CD4-positive, alpha-beta T cell treated with Interleukin-6 for 4 hours (primary cell): ENCODE data around the gene COX7A2L.
"Not testable (repeated sequence)": the region's sequence is repeated elsewhere in the genome, so short reads cannot be mapped to it uniquely, and the experiment has no call there.

Experiments used
- DNase-seq: peaks from one replicate; pipeline ENCODE4 v3.0.0-alpha.2; 2020; ENCODE audit warnings: mixed read lengths

The COX7A2L gene

GRCh38 chr2:42366411-42366810, 5.4 kb upstream of the COX7A2L start:
- no peak for DNase-seq

DNA sequence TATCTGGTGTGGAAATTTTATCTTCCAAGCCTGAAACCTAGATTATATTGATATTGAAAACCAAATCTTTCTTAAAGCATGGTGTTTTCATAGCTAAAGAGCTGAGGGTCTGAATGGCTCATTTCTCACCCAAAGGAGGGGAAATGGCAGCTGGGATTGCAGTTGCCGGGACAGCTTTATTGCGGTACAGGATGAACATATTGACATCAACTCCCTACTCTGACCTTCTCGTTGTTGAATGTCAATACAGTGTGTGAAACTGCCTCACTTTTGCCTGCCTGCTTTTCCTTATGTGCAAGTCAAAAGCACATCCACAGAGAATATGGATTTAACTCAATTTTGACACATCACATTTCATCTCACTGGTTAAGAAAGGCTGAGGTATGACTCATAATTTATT, 3.6 kb upstream of the COX7A2L start:
- DNase-seq = no peak

DNA sequence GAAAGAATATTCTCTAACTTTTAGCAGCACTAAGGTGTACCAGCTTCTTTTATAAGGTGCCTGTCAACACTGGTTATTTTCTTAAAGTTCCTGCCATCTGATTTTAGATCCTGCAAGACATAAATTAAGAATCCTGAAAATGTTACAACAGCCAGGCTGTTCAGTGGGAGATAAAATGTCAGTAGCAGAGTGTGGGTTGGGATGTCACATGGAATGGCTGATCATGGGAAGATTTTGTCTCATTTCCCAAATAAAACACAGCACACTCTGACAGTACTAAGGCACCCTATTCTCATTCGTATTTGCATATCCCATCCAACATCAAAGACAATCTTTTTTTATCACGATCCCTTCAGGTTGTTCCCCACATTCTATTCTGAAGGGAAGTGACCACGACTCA, 2.4 kb upstream of the COX7A2L start:
- no peak for DNase-seq

- DNase-seq = no peak
Measured at GRCh38 chr2:42361728-42362283, 789 bp upstream of the COX7A2L start.

DNA sequence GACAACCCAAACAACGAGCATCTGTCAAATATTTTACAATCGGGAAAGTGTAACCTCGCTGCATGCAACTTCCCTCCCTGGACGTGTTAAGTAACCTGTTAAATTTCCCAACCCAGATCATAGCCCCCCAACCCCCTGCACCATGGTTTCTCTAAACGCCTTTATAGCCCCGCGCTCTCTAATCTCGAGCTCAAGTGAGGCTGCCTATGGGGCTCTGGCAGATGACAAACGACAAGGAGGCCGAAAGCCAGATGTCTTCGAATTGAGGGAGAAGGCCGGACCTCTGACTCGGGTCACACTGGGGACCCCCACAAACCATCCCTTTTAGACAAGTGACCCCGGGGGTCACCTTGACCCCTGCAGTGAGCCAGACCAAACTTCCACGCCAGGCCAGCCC, 526 bp downstream of the COX7A2L start:
- DNase-seq = no peak

- no peak for DNase-seq
Measured at GRCh38 chr2:42359965-42360483, 993 bp downstream of the COX7A2L start.

DNA sequence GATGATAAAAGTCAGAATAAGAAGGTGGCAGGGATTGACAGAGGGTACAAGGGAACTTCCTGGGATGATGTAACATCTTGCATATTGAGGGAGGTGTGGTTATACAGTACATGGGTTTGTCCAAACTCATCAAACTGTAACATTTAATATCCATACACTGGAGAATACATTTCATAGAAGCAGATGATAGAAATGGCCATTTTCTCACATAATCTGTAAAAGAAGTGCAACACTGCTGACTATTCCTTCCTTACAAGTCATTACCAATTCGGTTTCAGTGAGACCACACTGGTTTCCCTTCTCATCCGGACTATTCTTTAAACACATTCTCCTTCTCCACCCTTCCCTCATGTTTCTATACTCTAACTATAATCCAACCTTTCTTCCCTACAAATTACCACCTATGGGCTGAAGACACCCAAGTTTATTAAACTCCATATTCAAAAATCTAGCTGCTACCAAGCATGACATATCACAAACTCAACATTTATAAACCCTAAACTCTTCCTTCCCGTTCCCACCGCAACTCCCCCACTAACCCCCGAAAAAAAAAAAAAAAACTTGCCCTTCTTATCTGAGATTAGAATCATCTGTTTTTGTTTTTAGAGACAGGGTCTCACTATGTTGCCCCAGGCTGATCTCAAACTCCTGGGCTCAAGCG, 1.6 kb downstream of the COX7A2L start:
- DNase-seq = no peak

- DNase-seq = no peak
Measured at GRCh38 chr2:42353792-42354429, 7.1 kb downstream of the COX7A2L start.

DNA sequence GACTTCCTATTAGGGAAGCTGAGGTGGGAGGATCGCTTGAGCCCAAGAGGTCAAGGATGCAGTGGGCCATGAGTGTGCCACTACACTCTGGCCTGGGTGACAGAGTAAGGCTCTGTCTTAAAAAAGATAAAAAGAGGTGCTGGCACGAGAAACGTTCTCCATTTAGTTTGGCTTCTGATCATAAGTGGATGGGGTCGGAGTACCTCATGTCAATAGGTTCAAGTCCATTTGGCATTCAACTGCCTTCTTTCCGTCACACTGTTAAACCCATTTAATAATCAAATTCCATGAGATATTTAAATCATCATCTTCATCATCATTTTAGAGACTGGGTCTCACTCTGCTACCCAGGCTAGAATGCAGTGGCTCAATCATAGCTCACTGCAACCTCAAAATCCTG, 9.2 kb downstream of the COX7A2L start:
- no peak for DNase-seq

GRCh38 chr2:42350434-42351063, 10.5 kb downstream of the COX7A2L start:
- no peak for DNase-seq

DNA sequence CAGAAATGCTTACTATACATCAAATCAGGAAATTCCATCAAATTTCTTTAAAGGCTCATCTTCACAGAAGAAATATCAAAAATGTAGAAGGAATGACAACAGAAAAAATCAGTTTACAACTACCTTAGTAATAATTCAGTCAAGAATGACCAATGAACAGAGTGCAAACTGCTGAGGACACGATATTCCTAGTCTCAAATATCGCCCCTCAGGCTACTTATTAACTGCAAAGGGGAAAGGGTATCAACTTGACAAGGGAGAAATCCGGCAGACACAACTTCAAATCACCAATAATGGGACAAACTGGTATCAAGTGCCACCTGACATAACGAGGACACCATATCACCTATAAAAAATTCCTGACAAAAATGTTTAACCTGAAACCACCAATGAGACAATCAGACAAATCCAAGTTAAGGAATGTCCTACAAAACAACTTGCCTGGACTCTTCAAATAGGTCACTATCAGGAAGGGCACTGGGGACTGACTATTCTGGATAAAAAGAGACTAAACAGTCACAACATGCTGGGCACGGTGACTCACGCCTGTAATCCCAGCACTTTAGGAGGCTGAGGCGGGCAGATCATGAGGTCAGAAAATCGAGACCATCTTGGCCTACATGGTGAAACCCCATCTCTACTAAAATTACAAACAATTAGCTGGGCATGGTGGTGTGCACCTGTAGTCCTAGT, 12.8 kb downstream of the COX7A2L start:
- no peak for DNase-seq

DNA sequence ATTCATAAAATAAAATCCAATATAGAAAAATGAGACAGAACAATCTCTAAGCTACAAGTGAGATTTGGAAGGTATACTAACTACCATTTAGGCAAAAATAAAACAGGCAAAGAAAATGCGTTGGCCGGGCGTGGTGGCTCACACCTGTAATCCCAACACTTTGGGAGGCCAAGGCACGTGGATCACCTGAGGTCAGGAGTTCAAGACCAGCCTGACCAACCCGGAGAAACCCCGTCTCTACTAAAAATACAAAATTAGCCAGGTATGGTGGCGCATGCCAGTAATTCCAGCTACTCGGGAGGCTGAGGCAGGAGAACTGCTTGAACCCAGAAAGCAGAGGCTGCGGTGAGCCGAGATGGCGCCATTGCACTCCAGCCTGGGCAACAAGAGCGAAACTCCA, 13.5 kb downstream of the COX7A2L start:
- not testable (repeated sequence) for DNase-seq

DNA sequence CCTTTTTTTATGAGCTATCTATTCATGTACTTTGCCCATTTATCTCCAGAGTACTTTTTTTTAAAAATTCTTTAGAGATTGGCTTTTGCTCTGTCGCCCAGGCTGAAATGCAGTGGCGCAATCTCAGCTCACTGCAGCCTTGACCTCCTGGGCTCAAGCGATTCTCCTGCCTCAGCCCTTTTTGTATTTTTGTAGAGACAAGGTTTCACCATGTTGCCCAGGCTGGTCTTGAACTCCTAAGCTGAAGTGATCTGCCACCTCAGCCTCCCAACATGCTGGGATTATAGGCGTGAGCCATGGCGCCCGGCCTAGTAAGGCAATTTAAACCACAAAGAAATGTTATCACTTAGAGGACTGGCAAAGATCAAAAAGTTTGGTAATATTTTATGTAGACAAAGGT, 14.2 kb downstream of the COX7A2L start:
- DNase-seq = not testable (repeated sequence)

- DNase-seq = no peak
Measured at GRCh38 chr2:42345986-42346385, 15.0 kb downstream of the COX7A2L start.

GRCh38 chr2:42342795-42343241, 18.2 kb downstream of the COX7A2L start:
- DNase-seq = no peak

- DNase-seq = no peak
Measured at GRCh38 chr2:42342061-42342794, 18.8 kb downstream of the COX7A2L start.

GRCh38 chr2:42340938-42341636, 19.9 kb downstream of the COX7A2L start:
- DNase-seq = no peak

DNA sequence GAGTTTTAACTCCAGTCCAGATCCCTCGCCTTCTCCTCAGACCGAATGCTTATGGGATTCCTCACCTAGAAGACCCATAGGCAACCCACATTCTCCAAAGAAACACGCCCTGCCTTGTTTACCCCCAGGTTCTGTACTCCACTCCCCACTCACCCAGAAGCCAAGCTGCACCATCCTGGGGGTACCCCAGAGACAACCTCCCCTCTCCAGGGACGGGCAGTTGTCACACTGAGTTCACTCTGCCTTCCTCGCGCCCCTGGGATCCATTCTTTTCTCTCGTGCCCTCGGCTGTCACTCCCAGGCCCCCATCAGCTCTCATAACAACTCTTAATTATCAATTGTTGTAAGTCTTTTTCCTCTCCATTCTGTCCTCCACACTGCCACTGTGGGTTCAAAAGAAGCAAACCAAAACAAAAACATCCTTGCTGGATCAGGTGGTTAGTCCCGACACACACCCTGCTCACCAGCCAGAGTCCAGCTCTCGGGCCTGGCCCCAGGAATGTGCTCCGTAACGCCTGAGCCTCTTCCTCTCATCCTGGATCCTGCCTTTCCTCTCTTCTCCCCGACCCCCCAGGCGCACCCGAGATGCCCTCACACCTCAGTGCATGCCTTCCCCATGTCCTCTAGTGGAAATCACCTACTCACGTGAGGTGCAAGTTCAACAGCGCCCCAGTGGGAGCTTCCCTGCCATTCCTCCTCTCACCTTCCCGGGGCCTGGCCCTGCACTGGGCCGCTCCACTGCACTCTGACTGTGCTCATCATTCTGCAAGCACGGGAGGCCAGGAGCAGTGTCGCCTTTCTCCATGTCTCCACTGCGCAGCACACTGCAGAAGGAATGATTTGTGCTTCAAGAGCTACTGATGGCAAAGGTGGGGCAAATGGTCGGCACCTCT, 20.7 kb downstream of the COX7A2L start:
- DNase-seq = no peak

GRCh38 chr2:42339191-42339912, 21.7 kb downstream of the COX7A2L start:
- no peak for DNase-seq
